ENCODE results near the gene MTHFD1L.
"Not testable (repeated sequence)": the region's sequence is repeated elsewhere in the genome, so short reads cannot be mapped to it uniquely, and the experiment has no call there.

Gene MTHFD1L

DNA sequence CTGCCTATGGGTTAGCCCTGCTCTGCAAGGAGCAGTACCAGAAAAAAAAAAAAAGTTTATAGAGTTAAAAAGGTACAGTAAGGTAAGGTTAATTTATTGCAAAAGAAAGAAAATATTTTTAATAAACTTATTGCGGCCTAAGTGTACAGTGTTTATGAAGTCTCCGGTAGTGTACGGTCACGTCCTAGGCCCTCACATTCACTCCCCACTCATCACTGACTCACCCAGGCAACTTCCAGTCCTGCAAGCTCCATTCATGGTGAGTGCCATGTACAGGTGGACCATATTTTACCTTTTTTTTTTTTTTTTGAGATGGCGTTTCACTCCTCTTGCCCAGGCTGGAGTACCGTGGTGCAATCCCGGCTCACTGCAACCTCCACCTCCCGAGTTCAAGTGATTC lies 258.1 kb downstream of the MTHFD1L start:
- DNase-seq (ENCODE audit: low spot score) = not testable (repeated sequence)

GRCh38 chr6:151125242-151125641 lies 259.7 kb downstream of the MTHFD1L start:
- not testable (repeated sequence) for DNase-seq (ENCODE audit: low spot score)

DNA sequence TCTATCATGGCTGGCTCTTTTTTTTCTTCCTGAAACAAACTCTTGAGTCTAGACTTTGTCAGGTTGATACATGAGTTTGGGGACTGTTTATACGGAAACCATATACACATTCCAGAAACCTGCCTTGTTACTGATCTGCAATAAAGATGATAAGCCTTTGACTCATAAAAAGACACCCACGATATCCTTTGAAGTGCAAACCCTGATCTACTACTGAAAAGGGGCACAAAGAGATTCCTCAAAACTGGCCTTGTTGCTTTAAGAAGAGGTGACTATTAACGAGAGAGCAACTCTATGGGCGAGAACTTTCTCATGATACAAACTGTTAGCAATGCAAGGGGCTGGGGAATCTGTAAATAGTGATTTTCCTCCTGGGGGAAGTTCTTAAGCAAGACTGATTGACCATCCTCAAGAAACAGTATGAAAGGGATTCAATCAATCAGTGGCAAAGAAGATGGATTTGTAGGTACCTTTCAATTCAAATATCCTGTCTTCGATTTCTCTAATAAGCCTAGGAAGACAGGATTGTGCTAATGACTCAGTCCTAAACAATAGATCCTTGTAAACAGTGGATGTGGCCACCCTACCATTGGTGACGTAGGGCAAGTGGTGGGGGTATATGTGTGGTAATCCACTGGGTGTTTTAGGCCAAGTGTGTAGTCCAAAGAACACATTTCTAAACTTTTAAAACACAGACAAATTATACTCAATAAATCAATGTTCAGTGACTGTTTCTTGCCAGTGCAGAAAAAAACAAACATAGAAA lies 260.3 kb downstream of the MTHFD1L start:
- DNase-seq (ENCODE audit: low spot score) = not testable (repeated sequence)

DNA sequence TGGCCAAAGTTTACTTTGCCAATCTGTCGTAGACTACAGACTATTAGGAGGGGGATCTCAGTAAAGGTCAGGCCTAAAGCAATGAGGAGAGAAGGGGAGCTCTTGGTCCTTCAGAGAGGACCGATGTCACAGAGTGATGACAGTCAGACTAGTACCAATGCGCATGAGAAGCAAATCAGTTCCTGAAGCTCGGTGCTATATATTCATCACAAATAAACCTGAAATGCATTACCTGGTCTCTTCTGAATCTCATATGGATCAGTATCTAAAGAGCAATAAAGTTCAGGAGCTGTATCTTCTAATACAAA lies 260.9 kb downstream of the MTHFD1L start:
- DNase-seq (ENCODE audit: low spot score) = not testable (repeated sequence)

GRCh38 chr6:151127133-151127798 lies 261.8 kb downstream of the MTHFD1L start:
- DNase-seq (ENCODE audit: low spot score) = not testable (repeated sequence)

- no peak for DNase-seq (ENCODE audit: low spot score)
Observed at GRCh38 chr6:151128763-151129370, 263.4 kb downstream of the MTHFD1L start.

- no peak for DNase-seq (ENCODE audit: low spot score)
Observed at GRCh38 chr6:151130329-151130728, 264.8 kb downstream of the MTHFD1L start.

DNA sequence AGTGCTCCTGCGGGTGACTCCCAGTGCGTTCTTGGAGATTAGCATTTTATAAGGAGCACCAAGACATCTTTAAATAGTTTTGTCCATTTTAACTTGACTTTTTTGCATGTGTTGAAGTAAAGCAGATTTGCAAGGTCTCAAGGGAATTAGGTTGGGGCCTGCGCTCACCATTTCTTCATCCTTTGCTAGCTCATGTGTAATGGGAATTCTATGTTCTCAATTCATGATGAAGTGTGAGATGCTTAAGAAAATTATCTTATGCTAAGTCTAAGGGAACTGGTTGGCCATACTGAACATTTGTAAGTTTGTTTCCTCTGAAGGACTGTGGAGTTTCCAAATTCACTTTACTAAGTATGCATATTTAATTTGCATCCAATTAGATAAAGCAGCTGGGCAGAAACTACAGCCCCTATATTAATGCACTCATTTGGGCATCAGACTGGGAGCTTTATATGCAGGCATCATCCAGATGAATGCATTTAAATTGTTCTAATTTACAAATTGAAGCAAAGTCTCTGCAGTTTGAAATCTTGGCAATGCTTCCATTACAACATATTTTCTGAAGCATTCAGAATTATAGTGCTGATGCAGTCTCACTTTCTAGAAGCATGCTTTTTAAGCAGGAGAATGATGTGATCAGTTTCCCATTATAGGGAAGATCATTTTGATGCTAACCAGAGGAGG lies 266.0 kb downstream of the MTHFD1L start:
- DNase-seq (ENCODE audit: low spot score) = no peak

DNA sequence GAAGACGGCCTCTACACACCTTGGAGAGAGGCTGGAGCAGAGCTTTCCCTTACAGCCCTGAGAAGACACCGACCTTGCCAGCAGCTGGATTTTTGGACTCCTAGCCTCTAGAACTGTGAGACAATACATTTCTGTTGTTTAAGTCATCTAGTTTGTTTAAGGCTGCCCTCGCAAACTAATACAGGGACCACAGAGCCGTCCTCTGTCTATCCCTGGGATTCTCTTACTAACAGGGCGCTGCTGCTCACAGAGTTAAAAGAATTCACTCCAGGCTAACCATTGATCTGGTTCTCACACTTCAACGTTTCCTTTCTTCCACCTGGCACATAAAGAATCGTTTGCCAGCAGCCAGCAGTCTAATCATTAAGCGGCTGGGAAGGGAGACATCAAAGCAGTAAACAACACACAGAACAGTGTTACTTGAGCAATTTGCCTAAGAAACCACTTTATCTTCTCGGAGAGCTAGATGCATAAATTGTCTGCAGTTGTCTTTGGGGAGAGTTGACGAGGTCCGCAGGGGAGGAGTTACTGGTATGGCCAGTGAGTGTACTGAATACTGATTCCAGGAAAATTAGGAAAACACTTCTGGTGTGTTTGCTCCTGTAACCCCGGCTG lies 270.7 kb downstream of the MTHFD1L start:
- DNase-seq (ENCODE audit: low spot score) = no peak

DNA sequence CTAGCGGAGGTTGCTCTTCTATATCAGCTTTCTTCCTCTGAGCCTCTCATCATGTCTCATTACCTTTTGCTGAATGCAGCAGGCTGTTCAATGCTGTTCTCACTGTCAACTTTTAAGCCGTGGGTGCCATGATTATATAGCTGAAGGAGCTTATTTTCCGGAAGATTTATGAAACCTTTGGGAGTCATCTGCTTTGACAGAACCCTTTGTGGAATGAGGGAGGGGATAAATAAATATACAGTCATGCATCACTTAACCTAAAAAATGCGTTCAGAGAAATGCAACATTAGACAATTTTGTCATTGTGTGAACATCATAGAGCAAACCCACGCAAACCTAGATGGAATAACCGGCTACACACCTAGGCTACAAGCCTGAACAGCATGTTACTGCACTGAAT lies 272.0 kb downstream of the MTHFD1L start:
- DNase-seq (ENCODE audit: low spot score) = no peak

GRCh38 chr6:151139524-151139923 lies 274.0 kb downstream of the MTHFD1L start:
- DNase-seq (ENCODE audit: low spot score) = no peak

- no peak for DNase-seq (ENCODE audit: low spot score)
Observed at GRCh38 chr6:151140767-151141166, 275.3 kb downstream of the MTHFD1L start.

DNA sequence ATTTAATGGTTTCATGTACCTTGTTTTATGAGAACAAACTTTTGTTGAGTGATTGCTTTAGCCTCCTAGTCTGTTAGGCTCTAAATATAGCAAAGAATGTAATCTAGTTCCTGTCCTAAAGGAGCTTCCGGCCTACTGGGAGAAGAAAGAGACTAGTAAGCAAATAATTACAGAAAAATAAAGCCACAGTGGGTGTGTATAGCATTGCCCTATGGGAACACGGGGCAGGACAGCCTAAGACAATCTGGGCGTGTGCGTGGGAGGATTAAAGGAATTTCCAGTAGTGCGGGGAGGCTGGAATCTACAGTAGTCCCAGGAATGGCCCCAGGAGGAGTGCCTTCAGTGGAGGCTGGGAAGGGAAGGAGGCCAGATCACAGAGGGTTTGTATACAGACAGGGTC lies 276.2 kb downstream of the MTHFD1L start:
- peak; percentile 79 for DNase-seq (ENCODE audit: low spot score)

DNA sequence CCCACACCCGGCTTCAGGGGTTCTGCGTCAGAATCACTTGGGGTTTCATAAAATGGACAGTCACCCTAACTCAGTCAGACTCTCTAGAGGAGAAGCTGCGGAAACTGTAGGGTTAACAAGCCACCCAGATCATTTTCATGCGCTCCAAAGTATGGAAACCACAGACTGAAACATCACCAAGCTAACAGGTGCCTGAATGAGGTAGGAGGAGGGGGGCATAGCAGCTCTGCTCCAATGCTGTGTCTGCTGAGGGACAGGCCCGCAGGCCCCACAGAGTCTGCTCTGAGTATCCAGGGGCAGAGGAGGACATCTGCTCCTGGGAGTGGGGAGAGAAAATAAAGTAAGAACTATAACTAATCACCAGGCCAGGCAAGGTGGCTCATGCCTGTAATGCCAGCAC lies 277.2 kb downstream of the MTHFD1L start:
- no peak for DNase-seq (ENCODE audit: low spot score)

DNA sequence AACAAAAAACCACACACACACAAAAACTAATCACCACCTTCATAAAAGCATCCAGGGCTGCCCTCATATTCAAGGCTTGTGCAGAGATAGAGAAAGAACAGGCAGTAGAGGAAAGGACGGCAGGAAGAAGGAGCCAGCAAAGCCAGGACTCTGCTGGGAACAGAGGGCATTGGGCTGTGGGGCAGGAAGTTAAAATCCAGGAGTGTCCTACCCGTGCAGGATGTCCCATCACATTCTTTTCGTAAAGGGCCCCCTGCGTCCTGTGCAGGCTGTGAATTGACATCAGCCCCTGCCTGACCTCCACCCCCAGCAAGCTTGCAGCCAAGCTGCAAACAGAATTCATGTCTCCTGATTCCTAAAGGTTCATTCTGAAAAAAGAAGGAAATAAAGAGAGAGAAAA lies 277.8 kb downstream of the MTHFD1L start:
- no peak for DNase-seq (ENCODE audit: low spot score)

- no peak for DNase-seq (ENCODE audit: low spot score)
Observed at GRCh38 chr6:151143806-151144205, 278.3 kb downstream of the MTHFD1L start.

DNA sequence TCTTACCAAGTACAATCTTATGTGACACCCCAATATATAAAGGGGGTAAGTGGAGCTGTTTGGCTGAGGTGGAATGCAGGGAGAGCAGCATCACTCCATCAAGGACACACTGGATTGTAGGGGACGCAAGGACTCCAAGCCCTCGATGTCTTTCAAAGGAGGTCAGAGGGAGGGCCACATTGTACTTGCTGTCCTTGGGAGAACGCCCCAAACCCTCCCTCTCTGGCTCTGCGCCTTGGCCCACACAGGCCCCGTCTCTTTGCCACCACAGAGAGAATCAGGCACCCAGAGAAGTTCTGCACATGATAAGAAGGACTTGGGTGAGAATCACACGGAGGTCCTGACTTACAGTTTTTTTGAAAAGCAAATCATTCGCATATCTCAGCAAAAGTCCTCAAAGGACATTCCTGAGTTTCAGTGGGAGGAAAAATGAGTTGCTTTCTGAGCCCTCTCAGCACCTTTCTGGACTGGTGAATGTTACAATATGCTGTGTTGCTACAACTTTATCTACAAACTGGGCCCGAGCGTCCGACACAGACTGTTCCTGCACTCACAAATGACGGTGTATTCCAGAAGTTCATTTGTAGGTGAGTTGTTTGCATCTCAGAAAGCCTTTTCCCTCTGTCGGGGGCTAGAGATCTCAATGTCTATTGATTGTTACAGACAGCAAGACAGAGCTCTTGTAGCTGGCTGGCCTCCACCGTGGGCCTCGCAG lies 281.8 kb downstream of the MTHFD1L start:
- DNase-seq (ENCODE audit: low spot score) = no peak

DNA sequence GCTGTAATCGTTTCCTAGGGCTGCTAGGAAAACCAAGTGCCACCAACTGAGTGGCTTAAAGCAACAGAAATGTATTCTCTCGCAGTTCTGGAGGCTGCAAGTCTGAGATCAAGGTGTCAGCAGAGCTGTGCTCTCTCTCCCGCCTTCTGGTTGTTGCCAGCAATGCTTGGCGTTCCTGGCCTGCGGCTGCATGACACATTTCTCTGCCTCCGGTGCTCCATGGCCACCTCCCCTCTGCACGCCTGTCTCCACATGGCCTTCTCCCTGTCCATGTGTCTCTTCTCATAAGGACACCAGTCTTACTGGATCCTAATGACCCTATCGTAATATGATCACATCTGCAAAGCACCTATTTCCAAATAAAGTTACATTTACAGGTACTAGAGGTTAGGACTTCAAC lies 282.6 kb downstream of the MTHFD1L start:
- no peak for DNase-seq (ENCODE audit: low spot score)

- no peak for DNase-seq (ENCODE audit: low spot score)
Observed at GRCh38 chr6:151149793-151150192, 284.3 kb downstream of the MTHFD1L start.

Data from hepatic stellate cell (primary cell).